Gastroesophageal sphincter (tissue), 2 donors: Measurements from ENCODE around the gene RPRD1B.

Experiments used
- EP300 ChIP-seq: sonication (generic); formaldehyde crosslinking; IDR thresholded peaks from one replicate; pipeline ENCODE4 v1.6.1; 2017; ENCODE audit warnings: antibody characterized with exemption, mild to moderate bottlenecking
- POLR2A ChIP-seq, 2 donors: fragments of 450-650 bp; IDR thresholded peaks; one replicate each; pipeline ENCODE4 v1.6.1; 2017; ENCODE audit warnings: antibody characterized with exemption in 2 of 2, mild to moderate bottlenecking in 2 of 2, moderate library complexity in 1 of 2

DNA sequence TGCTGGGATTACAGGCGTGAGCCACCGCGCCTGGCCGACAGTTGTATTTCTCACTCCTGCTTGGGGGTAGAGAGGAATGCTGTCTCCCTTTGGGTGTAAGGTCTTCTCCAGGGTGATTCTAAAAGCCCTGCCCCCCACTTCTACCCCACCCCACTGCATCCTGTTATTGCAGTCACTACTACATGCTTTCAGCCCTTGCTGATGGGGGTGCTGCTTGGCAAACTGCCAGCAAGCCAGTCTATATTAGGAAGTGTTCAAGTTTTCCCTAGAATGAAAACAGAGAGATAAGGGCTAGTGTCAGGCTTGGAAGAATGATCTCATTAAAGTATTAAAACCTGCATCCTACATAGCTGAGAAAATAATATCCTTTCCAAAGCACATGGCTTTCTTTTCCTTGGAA lies 31.6 kb upstream of the RPRD1B start:
- TF ChIP-seq EP300, result no peak
- TF ChIP-seq POLR2A (IDR thresholded peaks at IDR 0.05), result no peak
